Measurements from ENCODE around the gene COL15A1. TPM values are rescaled to one million over a fixed set of nuclear protein-coding genes. Genes with fewer than 3 reads are reported as not detected.

The COL15A1 gene
- total and polyA plus RNA-seq, 10 donors: 0.33 to 9.3 (median 2.1) TPM

DNA sequence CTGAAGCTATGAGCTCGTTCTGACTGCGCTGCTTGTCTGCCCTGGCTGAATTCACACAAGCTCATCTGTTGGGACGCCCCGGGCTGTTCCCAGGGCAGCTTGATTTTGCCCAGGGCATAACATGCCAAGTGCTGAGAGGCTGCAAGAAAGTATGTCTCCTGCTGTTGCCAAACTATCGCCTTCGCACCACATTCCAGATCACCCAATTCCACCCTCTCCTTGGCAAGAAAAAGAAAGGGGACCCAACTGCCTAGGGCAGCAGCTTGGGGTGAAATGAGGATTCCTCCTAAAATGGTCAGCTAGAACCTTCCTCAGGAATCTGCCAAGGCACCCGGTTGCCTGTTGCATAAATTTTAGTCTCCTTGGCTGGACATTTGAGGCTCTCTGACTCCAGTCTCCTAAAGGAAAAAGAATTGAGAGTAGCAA, 21.2 kb downstream of the COL15A1 start:
- DNase-seq: no peak
- Histone ChIP-seq H3K27me3 (replicated peaks in 1 of 7) (no peaks in the 10 kb centered on the region), H3K27ac (no peak overlapping the region), H3K4me3 (no peak overlapping the region), H3K36me3 (no peaks in the 10 kb centered on the region), H3K4me1 (no peaks in the 10 kb centered on the region), H3K9me3 (no peaks in the 10 kb centered on the region)
- TF ChIP-seq POLR2AphosphoS5 (IDR thresholded peaks at IDR 0.05) (no peak), POLR2A (IDR thresholded peaks at IDR 0.05) (no peak)
- TF ChIP-seq, protein P1, sequence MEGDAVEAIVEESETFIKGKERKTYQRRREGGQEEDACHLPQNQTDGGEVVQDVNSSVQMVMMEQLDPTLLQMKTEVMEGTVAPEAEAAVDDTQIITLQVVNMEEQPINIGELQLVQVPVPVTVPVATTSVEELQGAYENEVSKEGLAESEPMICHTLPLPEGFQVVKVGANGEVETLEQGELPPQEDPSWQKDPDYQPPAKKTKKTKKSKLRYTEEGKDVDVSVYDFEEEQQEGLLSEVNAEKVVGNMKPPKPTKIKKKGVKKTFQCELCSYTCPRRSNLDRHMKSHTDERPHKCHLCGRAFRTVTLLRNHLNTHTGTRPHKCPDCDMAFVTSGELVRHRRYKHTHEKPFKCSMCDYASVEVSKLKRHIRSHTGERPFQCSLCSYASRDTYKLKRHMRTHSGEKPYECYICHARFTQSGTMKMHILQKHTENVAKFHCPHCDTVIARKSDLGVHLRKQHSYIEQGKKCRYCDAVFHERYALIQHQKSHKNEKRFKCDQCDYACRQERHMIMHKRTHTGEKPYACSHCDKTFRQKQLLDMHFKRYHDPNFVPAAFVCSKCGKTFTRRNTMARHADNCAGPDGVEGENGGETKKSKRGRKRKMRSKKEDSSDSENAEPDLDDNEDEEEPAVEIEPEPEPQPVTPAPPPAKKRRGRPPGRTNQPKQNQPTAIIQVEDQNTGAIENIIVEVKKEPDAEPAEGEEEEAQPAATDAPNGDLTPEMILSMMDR (IDR thresholded peaks at IDR 0.05 in 8 of 11, conservative IDR thresholded peaks at IDR 0.05 in 3 of 11): no peak
- intact Hi-C loops (cut with DNase I; ENCODE audit: low total_unique reads): no loop called here
- 86 to 95% (median 88%) methylated on average over 7 of the region's 7 CpGs for WGBS, 5 donors

DNA sequence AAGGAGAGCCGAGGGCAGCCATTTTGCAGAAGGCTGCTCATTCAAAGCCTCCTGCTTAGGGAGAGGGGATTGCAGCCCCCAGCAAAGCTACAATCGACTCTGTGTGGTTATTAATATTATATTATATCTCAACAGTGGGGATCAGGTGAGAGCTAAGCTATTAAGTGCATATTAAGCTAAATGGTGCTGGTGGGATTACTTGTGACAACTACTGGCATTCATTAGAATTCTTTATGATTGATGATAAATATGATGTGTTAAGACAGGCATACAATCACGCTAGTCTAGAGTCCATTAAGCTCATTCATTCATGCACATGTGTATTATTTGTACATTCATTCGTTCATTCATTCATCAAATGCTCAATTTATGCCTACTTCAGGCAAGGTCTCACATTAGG, 23.0 kb downstream of the COL15A1 start:
- no peaks in the 10 kb centered on the region for H3K27me3 ChIP-seq (replicated peaks in 1 of 7)
- intact Hi-C loops (cut with DNase I; ENCODE audit: low total_unique reads): no loop called here
- H3K4me3 ChIP-seq: no peak overlapping the region
- H3K36me3 ChIP-seq: no peaks in the 10 kb centered on the region
- H3K27ac ChIP-seq: no peak overlapping the region
- no peak for DNase-seq
- H3K4me1 ChIP-seq: no peaks in the 10 kb centered on the region
- 82 to 90% (median 86%) methylated on average over 4 of the region's 4 CpGs for WGBS, 5 donors
- H3K9me3 ChIP-seq: no peaks in the 10 kb centered on the region
- TF ChIP-seq, protein P1 (IDR thresholded peaks at IDR 0.05 in 8 of 11, conservative IDR thresholded peaks at IDR 0.05 in 3 of 11): no peak
- TF ChIP-seq POLR2A (IDR thresholded peaks at IDR 0.05) (no peak), POLR2AphosphoS5 (IDR thresholded peaks at IDR 0.05) (no peak)

DNA sequence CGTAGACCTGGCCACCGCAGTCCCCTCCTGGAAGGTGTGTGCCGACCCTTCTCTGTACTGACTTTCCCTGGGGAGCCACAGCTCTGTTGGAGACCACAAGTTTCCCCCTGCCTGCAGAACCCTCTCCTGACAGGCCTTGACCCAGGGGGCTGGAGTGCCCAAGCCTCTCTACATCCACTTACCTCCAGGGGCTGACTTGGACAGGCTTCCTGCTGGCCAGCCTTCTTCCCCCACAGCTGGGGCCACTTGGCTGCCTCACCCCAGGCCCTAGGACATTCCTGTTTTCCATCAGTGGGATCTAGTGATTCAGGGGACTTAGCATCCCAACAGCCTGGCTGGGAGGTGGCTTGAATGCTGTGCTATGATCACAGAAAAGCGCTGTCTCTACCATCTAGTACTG, 23.6 kb downstream of the COL15A1 start:
- Histone ChIP-seq H3K27ac (no peak overlapping the region), H3K4me3 (no peak overlapping the region), H3K27me3 (replicated peaks in 1 of 7) (no peaks in the 10 kb centered on the region), H3K36me3 (no peaks in the 10 kb centered on the region), H3K9me3 (no peaks in the 10 kb centered on the region), H3K4me1 (no peaks in the 10 kb centered on the region)
- 93 to 100% (median 93%) methylated on average over 3 to 4 of the region's 4 CpGs for WGBS, 5 donors
- TF ChIP-seq, protein P1 (IDR thresholded peaks at IDR 0.05 in 8 of 11, conservative IDR thresholded peaks at IDR 0.05 in 3 of 11): no peak
- TF ChIP-seq POLR2A (IDR thresholded peaks at IDR 0.05): no peak
- TF ChIP-seq POLR2AphosphoS5 (IDR thresholded peaks at IDR 0.05): no peak
- intact Hi-C loops (cut with DNase I; ENCODE audit: low total_unique reads): no loop called here
- no peak for DNase-seq

DNA sequence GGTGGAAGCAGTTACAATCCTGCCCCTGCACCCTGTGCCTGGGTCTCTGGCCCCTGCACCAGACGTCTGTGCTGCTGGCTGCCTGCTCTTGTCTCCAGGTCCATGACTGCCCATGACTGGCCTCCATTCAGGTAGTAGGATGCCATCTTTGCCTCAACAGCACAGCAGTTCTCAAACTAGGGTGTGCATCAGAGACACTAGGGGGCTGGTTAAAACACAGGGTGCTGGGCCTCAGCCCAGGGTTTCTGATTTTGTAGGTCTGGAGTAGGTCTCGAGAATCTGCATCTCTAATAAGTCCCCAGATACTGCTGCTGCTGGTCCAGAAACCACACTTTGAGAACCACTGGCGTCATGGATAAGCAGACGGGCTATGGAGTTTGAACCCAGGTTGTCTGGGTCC, 24.0 kb downstream of the COL15A1 start:
- no peak for DNase-seq
- Histone ChIP-seq H3K9me3 (no peaks in the 10 kb centered on the region), H3K4me1 (no peaks in the 10 kb centered on the region), H3K36me3 (no peaks in the 10 kb centered on the region), H3K27ac (no peak overlapping the region), H3K27me3 (replicated peaks in 1 of 7) (peaks cover 0 to 3% (median 0%) of the 10 kb centered on the region in 7 donors), H3K4me3 (no peak overlapping the region)
- intact Hi-C loops (cut with DNase I; ENCODE audit: low total_unique reads): no loop called here
- no peak for TF ChIP-seq POLR2AphosphoS5 (IDR thresholded peaks at IDR 0.05)
- TF ChIP-seq POLR2A (IDR thresholded peaks at IDR 0.05): no peak
- WGBS, 5 donors: 87 to 92% (median 89%) methylated on average over 3 to 4 of the region's 4 CpGs

Measured in spleen (tissue), 11 donors.